HG02759 (cell line): ENCODE data around the gene DAGLA.

Source experiments
- ATAC-seq: cut with Tn5 transposase; IDR thresholded peaks from one replicate; pipeline ENCODE4 v1.9.1; 2021; ENCODE audit warnings: mild to moderate bottlenecking, moderate library complexity; ENCODE audit not compliant: unreplicated experiment

Gene DAGLA

GRCh38 chr11:61688365-61689163 is 8.4 kb downstream of the DAGLA start:
- ATAC-seq = no peak

GRCh38 chr11:61689164-61689496 is 8.9 kb downstream of the DAGLA start:
- no peak for ATAC-seq

GRCh38 chr11:61690706-61691379 is 10.7 kb downstream of the DAGLA start:
- ATAC-seq = no peak

- ATAC-seq = no peak
Measured at GRCh38 chr11:61691380-61692156, 11.4 kb downstream of the DAGLA start.

- ATAC-seq = no peak
Measured at GRCh38 chr11:61693922-61694601, 13.9 kb downstream of the DAGLA start.

- ATAC-seq = no peak
Measured at GRCh38 chr11:61694602-61694939, 14.4 kb downstream of the DAGLA start.

- no peak for ATAC-seq
Measured at GRCh38 chr11:61694946-61695706, 14.9 kb downstream of the DAGLA start.

- peak; percentile 83 for ATAC-seq
Measured at GRCh38 chr11:61695917-61696316, 15.7 kb downstream of the DAGLA start.

- ATAC-seq = no peak
Measured at GRCh38 chr11:61696602-61697001, 16.4 kb downstream of the DAGLA start.

GRCh38 chr11:61697078-61697502 is 16.9 kb downstream of the DAGLA start:
- ATAC-seq = no peak

- ATAC-seq = no peak
Measured at GRCh38 chr11:61697764-61698163, 17.6 kb downstream of the DAGLA start.

GRCh38 chr11:61698173-61698948 is 18.2 kb downstream of the DAGLA start:
- no peak for ATAC-seq

GRCh38 chr11:61699737-61700160 is 19.6 kb downstream of the DAGLA start:
- ATAC-seq = no peak

- ATAC-seq = no peak
Measured at GRCh38 chr11:61700212-61700611, 20.0 kb downstream of the DAGLA start.

GRCh38 chr11:61700720-61701119 is 20.5 kb downstream of the DAGLA start:
- no peak for ATAC-seq

- ATAC-seq = no peak
Measured at GRCh38 chr11:61701242-61701886, 21.2 kb downstream of the DAGLA start.

GRCh38 chr11:61702701-61703312 is 22.6 kb downstream of the DAGLA start:
- ATAC-seq = no peak

GRCh38 chr11:61704838-61705237 is 24.6 kb downstream of the DAGLA start:
- no peak for ATAC-seq
